Measurements from ENCODE around the gene CLEC3B.

CLEC3B gene

DNA sequence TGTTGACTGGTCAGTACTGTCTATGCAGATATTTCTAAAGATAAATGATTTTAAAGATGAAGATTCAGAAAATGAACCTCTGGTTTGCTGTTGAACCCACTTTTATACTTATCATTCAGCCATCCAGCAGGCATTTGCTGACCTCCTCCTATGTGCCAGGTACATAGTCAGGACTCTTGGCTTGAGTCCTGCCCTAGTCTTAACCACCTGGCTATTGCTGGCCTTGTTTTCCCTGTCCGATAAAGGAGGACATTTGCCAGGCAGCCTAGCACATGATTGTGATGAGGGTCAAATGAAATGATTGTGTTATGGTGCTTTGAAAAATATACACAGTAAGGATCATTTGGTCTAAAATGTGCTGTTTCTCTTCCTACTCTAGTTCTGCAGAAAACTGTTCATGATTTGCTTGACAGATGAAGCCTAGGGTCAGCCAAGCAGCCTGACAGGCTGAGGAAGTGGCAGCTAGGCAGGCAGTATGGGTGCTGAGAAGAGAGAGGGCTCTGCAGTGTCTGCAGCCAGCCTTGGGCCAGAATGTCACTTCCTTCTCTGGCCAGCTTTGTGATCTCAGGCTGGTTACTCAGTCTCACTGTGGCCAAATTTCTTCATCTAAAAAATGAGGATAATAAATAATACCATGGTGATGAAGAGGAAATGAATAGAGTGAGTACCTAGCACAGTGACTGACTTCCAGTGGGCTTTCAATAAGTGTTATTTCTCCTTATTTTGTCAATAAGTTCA is 36.3 kb upstream of the CLEC3B start:
- no peaks in the 10 kb centered on the region for H3K27me3 ChIP-seq (ENCODE audit: insufficient read depth, poor library complexity, severe bottlenecking)
- no peaks in the 10 kb centered on the region for H3K9me3 ChIP-seq (ENCODE audit: severe bottlenecking)
- peaks cover 31% of the 10 kb centered on the region for H3K4me1 ChIP-seq (ENCODE audit: insufficient read depth, poor library complexity, severe bottlenecking)
- ATAC-seq (ENCODE audit: low read depth) (no peak), DNase-seq (ENCODE audit: low spot score) (no peak)
- H3K36me3 ChIP-seq (ENCODE audit: low read depth) = peaks cover 50% of the 10 kb centered on the region
- H3K4me3 ChIP-seq (ENCODE audit: severe bottlenecking) = no peak overlapping the region
- TF ChIP-seq, protein P1, sequence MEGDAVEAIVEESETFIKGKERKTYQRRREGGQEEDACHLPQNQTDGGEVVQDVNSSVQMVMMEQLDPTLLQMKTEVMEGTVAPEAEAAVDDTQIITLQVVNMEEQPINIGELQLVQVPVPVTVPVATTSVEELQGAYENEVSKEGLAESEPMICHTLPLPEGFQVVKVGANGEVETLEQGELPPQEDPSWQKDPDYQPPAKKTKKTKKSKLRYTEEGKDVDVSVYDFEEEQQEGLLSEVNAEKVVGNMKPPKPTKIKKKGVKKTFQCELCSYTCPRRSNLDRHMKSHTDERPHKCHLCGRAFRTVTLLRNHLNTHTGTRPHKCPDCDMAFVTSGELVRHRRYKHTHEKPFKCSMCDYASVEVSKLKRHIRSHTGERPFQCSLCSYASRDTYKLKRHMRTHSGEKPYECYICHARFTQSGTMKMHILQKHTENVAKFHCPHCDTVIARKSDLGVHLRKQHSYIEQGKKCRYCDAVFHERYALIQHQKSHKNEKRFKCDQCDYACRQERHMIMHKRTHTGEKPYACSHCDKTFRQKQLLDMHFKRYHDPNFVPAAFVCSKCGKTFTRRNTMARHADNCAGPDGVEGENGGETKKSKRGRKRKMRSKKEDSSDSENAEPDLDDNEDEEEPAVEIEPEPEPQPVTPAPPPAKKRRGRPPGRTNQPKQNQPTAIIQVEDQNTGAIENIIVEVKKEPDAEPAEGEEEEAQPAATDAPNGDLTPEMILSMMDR (IDR thresholded peaks at IDR 0.05; ENCODE audit: poor library complexity, severe bottlenecking) = no peak
- H3K27ac ChIP-seq (ENCODE audit: poor library complexity, severe bottlenecking) = no peak overlapping the region

- peak overlapping the region; percentile 81 for H3K27ac ChIP-seq (ENCODE audit: poor library complexity, severe bottlenecking)
- DNase-seq (ENCODE audit: low spot score) (no peak), ATAC-seq (ENCODE audit: low read depth) (no peak)
- no peak overlapping the region for H3K4me3 ChIP-seq (ENCODE audit: severe bottlenecking)
- H3K27me3 ChIP-seq (ENCODE audit: insufficient read depth, poor library complexity, severe bottlenecking) = no peaks in the 10 kb centered on the region
- peaks cover 53% of the 10 kb centered on the region for H3K36me3 ChIP-seq (ENCODE audit: low read depth)
- TF ChIP-seq, protein P1 (IDR thresholded peaks at IDR 0.05; ENCODE audit: poor library complexity, severe bottlenecking) = no peak
- H3K4me1 ChIP-seq (ENCODE audit: insufficient read depth, poor library complexity, severe bottlenecking) = peaks cover 37% of the 10 kb centered on the region
- no peaks in the 10 kb centered on the region for H3K9me3 ChIP-seq (ENCODE audit: severe bottlenecking)
Observed at GRCh38 chr3:44991326-44991725, 34.8 kb upstream of the CLEC3B start.

DNA sequence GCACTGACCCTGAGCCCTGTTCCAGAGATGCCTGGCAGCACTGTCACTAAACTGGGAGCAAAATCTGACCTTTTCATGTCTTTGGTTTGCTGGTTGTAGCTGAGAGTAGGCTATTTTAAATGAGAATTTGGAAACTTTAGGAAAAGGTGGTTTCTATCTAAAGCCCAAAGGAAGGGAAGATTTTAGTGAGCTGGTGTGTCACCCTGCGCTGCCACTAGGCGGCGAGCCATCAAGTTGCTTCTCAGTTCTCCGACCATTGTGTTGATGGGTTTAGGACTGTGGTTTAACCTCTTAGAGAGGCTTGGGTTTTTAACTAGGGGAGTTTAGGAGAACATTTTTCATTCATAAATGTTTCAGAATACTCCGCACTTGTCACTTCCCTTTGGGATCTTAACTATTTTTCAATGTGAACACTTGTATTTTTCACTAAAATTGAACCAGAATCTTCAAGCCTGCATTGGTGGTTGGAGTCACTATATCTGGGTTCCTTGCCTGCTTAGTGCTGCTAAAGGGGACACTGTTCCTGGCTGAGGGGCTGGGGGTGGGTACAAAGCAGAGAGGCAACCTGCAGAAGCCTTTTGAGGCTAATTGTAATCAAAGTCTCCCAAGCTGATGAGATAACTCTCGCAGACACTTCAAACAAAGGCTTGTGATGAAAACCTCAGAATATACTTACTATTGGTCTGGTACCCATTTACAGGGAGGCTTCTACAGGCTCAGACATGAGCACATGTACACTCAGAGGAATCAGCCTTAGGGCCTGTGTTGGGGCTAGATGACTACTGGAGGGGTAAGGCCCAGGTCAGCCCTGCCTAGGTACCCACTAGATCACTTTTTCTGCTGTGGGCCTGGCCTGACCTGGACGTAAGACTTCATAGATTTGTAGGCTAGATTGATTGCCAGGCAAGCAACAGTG is 33.3 kb upstream of the CLEC3B start:
- Histone ChIP-seq H3K36me3 (ENCODE audit: low read depth) (peaks cover 68% of the 10 kb centered on the region), H3K27me3 (ENCODE audit: insufficient read depth, poor library complexity, severe bottlenecking) (no peaks in the 10 kb centered on the region), H3K27ac (ENCODE audit: poor library complexity, severe bottlenecking) (peak overlapping the region; percentile 81), H3K9me3 (ENCODE audit: severe bottlenecking) (no peaks in the 10 kb centered on the region), H3K4me1 (ENCODE audit: insufficient read depth, poor library complexity, severe bottlenecking) (peaks cover 37% of the 10 kb centered on the region), H3K4me3 (ENCODE audit: severe bottlenecking) (no peak overlapping the region)
- peak; percentile 79 for DNase-seq (ENCODE audit: low spot score)
- TF ChIP-seq, protein P1 (IDR thresholded peaks at IDR 0.05; ENCODE audit: poor library complexity, severe bottlenecking) = peak; percentile 69
- peak; percentile 92 for ATAC-seq (ENCODE audit: low read depth)

- TF ChIP-seq, protein P1 (IDR thresholded peaks at IDR 0.05; ENCODE audit: poor library complexity, severe bottlenecking) = no peak
- Histone ChIP-seq H3K27ac (ENCODE audit: poor library complexity, severe bottlenecking) (peak overlapping the region; percentile 81), H3K4me1 (ENCODE audit: insufficient read depth, poor library complexity, severe bottlenecking) (peaks cover 37% of the 10 kb centered on the region), H3K27me3 (ENCODE audit: insufficient read depth, poor library complexity, severe bottlenecking) (no peaks in the 10 kb centered on the region), H3K36me3 (ENCODE audit: low read depth) (peaks cover 72% of the 10 kb centered on the region), H3K4me3 (ENCODE audit: severe bottlenecking) (no peak overlapping the region), H3K9me3 (ENCODE audit: severe bottlenecking) (no peaks in the 10 kb centered on the region)
- ATAC-seq (ENCODE audit: low read depth) = peak; percentile 73
- no peak for DNase-seq (ENCODE audit: low spot score)
Observed at GRCh38 chr3:44993471-44994205, 32.5 kb upstream of the CLEC3B start.
